HG03558 (cell line): ENCODE results near the gene CFHR3.

Source experiments
- ATAC-seq: cut with Tn5 transposase; IDR thresholded peaks from one replicate; pipeline ENCODE4 v1.9.1; 2021; ENCODE audit warnings: moderate number of reproducible peaks; ENCODE audit not compliant: unreplicated experiment; ENCODE audit errors: extremely low read depth

The CFHR3 gene

DNA sequence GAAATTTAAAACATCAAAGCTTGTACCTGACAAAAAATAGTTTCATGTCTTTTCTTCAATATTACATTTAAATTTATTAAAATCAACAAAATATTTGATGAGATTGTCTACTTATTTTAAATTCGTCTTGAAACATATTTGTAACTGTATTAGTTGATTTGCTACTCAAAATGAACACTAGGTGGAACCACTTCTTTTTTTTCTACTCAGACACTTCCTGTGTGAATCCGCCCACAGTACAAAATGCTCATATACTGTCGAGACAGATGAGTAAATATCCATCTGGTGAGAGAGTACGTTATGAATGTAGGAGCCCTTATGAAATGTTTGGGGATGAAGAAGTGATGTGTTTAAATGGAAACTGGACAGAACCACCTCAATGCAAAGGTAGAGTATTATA is 53.2 kb downstream of the CFHR3 start:
- peak; percentile 82 for ATAC-seq
